HEK293T (cell line): ENCODE data around the gene MPHOSPH6.
A peak's percentile ranks its signal among the peaks of the same experiment; 100 is the strongest.
"Not testable (repeated sequence)": the region's sequence is repeated elsewhere in the genome, so short reads cannot be mapped to it uniquely, and the experiment has no call there.

Experiments used
- CTCF ChIA-PET: fragments of 350-600 bp; formaldehyde crosslinking; extraction: SDS; loops from one replicate; lab custom pipeline; 2021; ENCODE audit warnings: antibody characterized with exemption, inconsistent platforms; lab: Yijun Ruan, JAX
- POLR2A ChIA-PET: fragments of 350-600 bp; formaldehyde crosslinking; extraction: SDS; loops from one replicate; lab custom pipeline; 2020; ENCODE audit warnings: antibody characterized with exemption, inconsistent platforms; lab: Yijun Ruan, JAX
- DNase-seq: peaks from one replicate; pipeline ENCODE4 v3.0.0; 2012; ENCODE audit warnings: mixed read lengths; ENCODE audit errors: extremely low spot score
- ARNT ChIP-seq: fragments of 450-650 bp; IDR thresholded peaks from 2 replicates; pipeline ENCODE4 v1.6.1; 2017; ENCODE audit warnings: mild to moderate bottlenecking
- BHLHE40 ChIP-seq: fragments of 450-650 bp; IDR thresholded peaks from 2 replicates; pipeline ENCODE4 v1.6.1; 2016; ENCODE audit warnings: mild to moderate bottlenecking, moderate library complexity, borderline replicate concordance
- CTBP1 ChIP-seq: fragments of 450-650 bp; IDR thresholded peaks from 2 replicates; pipeline ENCODE4 v1.6.1; 2016; ENCODE audit warnings: borderline replicate concordance
- ELF4 ChIP-seq: fragments of 450-650 bp; IDR thresholded peaks from 2 replicates; pipeline ENCODE4 v1.6.1; 2017; ENCODE audit warnings: antibody characterized with exemption
- FOXA1 ChIP-seq: fragments of 450-650 bp; IDR thresholded peaks from 2 replicates; pipeline ENCODE4 v1.6.1; 2016; ENCODE audit warnings: mild to moderate bottlenecking
- FOXK2 ChIP-seq: fragments of 450-650 bp; IDR thresholded peaks from 2 replicates; pipeline ENCODE4 v1.6.1; 2016; ENCODE audit warnings: mild to moderate bottlenecking
- FOXM1 ChIP-seq: fragments of 450-650 bp; IDR thresholded peaks from 2 replicates; pipeline ENCODE4 v1.6.1; 2017; ENCODE audit warnings: mild to moderate bottlenecking, borderline replicate concordance
- HDGF ChIP-seq: fragments of 450-650 bp; IDR thresholded peaks from 2 replicates; pipeline ENCODE4 v1.6.1; 2017; ENCODE audit warnings: antibody characterized with exemption, borderline replicate concordance
- L3MBTL2 ChIP-seq: fragments of 450-650 bp; conservative IDR thresholded peaks from 2 replicates; pipeline ENCODE4 v1.6.1; 2016; ENCODE audit warnings: mild to moderate bottlenecking
- LEF1 ChIP-seq: fragments of 450-650 bp; IDR thresholded peaks from 2 replicates; pipeline ENCODE4 v1.6.1; 2017; ENCODE audit warnings: mild to moderate bottlenecking, borderline replicate concordance
- NFRKB ChIP-seq: fragments of 450-650 bp; IDR thresholded peaks from 2 replicates; pipeline ENCODE4 v1.6.1; 2016; ENCODE audit warnings: mild to moderate bottlenecking, moderate library complexity
- PKNOX1 ChIP-seq: fragments of 450-650 bp; IDR thresholded peaks from 2 replicates; pipeline ENCODE4 v1.6.1; 2016
- SP1 ChIP-seq: fragments of 450-650 bp; IDR thresholded peaks from 2 replicates; pipeline ENCODE4 v1.6.1; 2017
- SUZ12 ChIP-seq: fragments of 450-650 bp; IDR thresholded peaks from 2 replicates; pipeline ENCODE4 v1.6.1; 2016; ENCODE audit warnings: mild to moderate bottlenecking
- TARDBP ChIP-seq: fragments of 450-650 bp; IDR thresholded peaks from 2 replicates; pipeline ENCODE4 v1.6.1; 2016
- ZNF384 ChIP-seq: fragments of 450-650 bp; IDR thresholded peaks from 2 replicates; pipeline ENCODE4 v1.6.1; 2016

The MPHOSPH6 gene

GRCh38 chr16:82119405-82119804 lies 50.6 kb downstream of the MPHOSPH6 start:
- POLR2A ChIA-PET, result no interaction called here
- no peak for DNase-seq
- TF ChIP-seq FOXM1 (no peak), BHLHE40 (no peak), NFRKB (no peak), ELF4 (no peak)
- CTCF ChIA-PET, result no interaction called here

- ChIA-PET POLR2A (no interaction called here), CTCF (no interaction called here)
- no peak for DNase-seq
- TF ChIP-seq LEF1 (no peak), ELF4 (peak; percentile 48; the same call in 1 of the 2 replicates)
Observed at GRCh38 chr16:82118749-82119148, 51.3 kb downstream of the MPHOSPH6 start.

- CTCF ChIA-PET, result no interaction called here
- POLR2A ChIA-PET, result no interaction called here
- TF ChIP-seq SP1, result no peak
- no peak for TF ChIP-seq NFRKB
- no peak for TF ChIP-seq L3MBTL2
- no peak for TF ChIP-seq FOXM1
- no peak for TF ChIP-seq ARNT
- TF ChIP-seq CTBP1, result no peak
- TF ChIP-seq FOXA1, result no peak
- TF ChIP-seq PKNOX1, result no peak
- no peak for TF ChIP-seq LEF1
- DNase-seq, result no peak
Observed at GRCh38 chr16:82116535-82116934, 53.5 kb downstream of the MPHOSPH6 start.

- no peak for TF ChIP-seq SUZ12
- TF ChIP-seq FOXM1, result no peak
- ChIA-PET CTCF (interaction anchor here (0.6 kb wide), 1 partner anchor 304 kb away, joined by 3 read pairs; no protein-coding TSS in a partner anchor), POLR2A (no interaction called here)
- no peak for DNase-seq
Observed at GRCh38 chr16:82113741-82114140, 56.3 kb downstream of the MPHOSPH6 start.

- ChIA-PET POLR2A (no interaction called here), CTCF (no interaction called here)
- DNase-seq, result no peak
- TF ChIP-seq CTBP1 (no peak), HDGF (no peak), FOXK2 (no peak), ARNT (no peak), SUZ12 (no peak), ZNF384 (no peak), NFRKB (no peak), TARDBP (no peak), PKNOX1 (no peak), FOXA1 (no peak), SP1 (no peak), BHLHE40 (no peak)
Observed at GRCh38 chr16:82111944-82112343, 58.1 kb downstream of the MPHOSPH6 start.

- CTCF ChIA-PET, DNase-seq, POLR2A ChIA-PET: not testable (repeated sequence)
Observed at GRCh38 chr16:82109266-82109665, 60.8 kb downstream of the MPHOSPH6 start.

GRCh38 chr16:82108774-82109173 lies 61.2 kb downstream of the MPHOSPH6 start:
- TF ChIP-seq FOXK2 (no peak), ARNT (no peak), CTBP1 (no peak), L3MBTL2 (no peak), NFRKB (no peak), SP1 (no peak), TARDBP (no peak), HDGF (no peak), LEF1 (no peak), PKNOX1 (no peak), FOXA1 (no peak), ZNF384 (no peak), BHLHE40 (no peak), SUZ12 (no peak)
- POLR2A ChIA-PET, result no interaction called here
- no peak for DNase-seq
- CTCF ChIA-PET, result no interaction called here

- no peak for TF ChIP-seq ARNT
- no peak for TF ChIP-seq ELF4
- no peak for TF ChIP-seq BHLHE40
- TF ChIP-seq FOXM1, result no peak
- TF ChIP-seq FOXA1, result no peak
- TF ChIP-seq LEF1, result no peak
- TF ChIP-seq PKNOX1, result no peak
- no peak for TF ChIP-seq HDGF
- no peak for TF ChIP-seq SUZ12
- no peak for TF ChIP-seq TARDBP
- TF ChIP-seq NFRKB, result no peak
- TF ChIP-seq CTBP1, result no peak
- POLR2A ChIA-PET, result no interaction called here
- DNase-seq, result no peak
- CTCF ChIA-PET, result no interaction called here
Observed at GRCh38 chr16:82108100-82108499, 61.9 kb downstream of the MPHOSPH6 start.
